Activated CD8-positive, alpha-beta T cell treated with anti-CD3 and anti-CD28 coated beads for 36 hours (primary cell): ENCODE data around the gene C3orf33. TPM values are rescaled to one million over a fixed set of nuclear protein-coding genes. Genes with fewer than 3 reads are reported as not detected.
"Not testable (repeated sequence)": the region's sequence is repeated elsewhere in the genome, so short reads cannot be mapped to it uniquely, and the experiment has no call there.

ENCODE experiments used
- ATAC-seq: fragments of 200-7000 bp; cut with Tn5 transposase; one replicate; pipeline ENCODE4 v1.10.0; 2021; ENCODE audit warnings: mild to moderate bottlenecking, moderate library complexity
- CTCF ChIA-PET: fragments of 350-600 bp; sonication (Branson Sonifier 250); formaldehyde crosslinking; loops from one replicate; lab custom pipeline; 2021; ENCODE audit warnings: antibody characterized with exemption; lab: Charles Lee
- POLR2A ChIA-PET: fragments of 350-600 bp; sonication (Branson Sonifier 250); formaldehyde crosslinking; loops from one replicate; lab custom pipeline; 2021; ENCODE audit warnings: antibody characterized with exemption; lab: Charles Lee
- DNase-seq: peaks from one replicate; pipeline ENCODE4 v3.0.0-alpha.2; 2020
- H3K27ac Mint-ChIP-seq: one replicate; pipeline ENCODE4 v1.8.0; 2021; ENCODE audit warnings: mild to moderate bottlenecking, mixed read lengths
- H3K27me3 Mint-ChIP-seq: one replicate; pipeline ENCODE4 v1.8.0; 2021; ENCODE audit warnings: mixed read lengths
- H3K36me3 Mint-ChIP-seq: one replicate; pipeline ENCODE4 v1.8.0; 2021; ENCODE audit warnings: low read depth, mixed read lengths
- H3K4me1 Mint-ChIP-seq: one replicate; pipeline ENCODE4 v1.8.0; 2021; ENCODE audit warnings: low read depth, mixed read lengths
- H3K4me3 Mint-ChIP-seq: one replicate; pipeline ENCODE4 v1.8.0; 2021; ENCODE audit warnings: mild to moderate bottlenecking, moderate library complexity, mixed read lengths
- H3K9me3 Mint-ChIP-seq: one replicate; pipeline ENCODE4 v1.8.0; 2021; ENCODE audit warnings: mixed read lengths
- CTCF ChIP-seq: fragments of 200-600 bp; IDR thresholded peaks from one replicate; pipeline ENCODE4 v1.8.0; 2022; ENCODE audit warnings: antibody characterized with exemption, mild to moderate bottlenecking
- intact Hi-C: fragments of 100-400 bp; cut with micrococcal nuclease; formaldehyde crosslinking; loops from one replicate; pipeline ENCODE4 v1.10.0; 2022
- total RNA-seq, 2 experiments: library from RNA; stranded (reverse); gene quantifications; one replicate each; pipeline ENCODE4 v1.2.3, GENCODE V29; 2021

Gene C3orf33
- total RNA-seq, result 1 to 10 TPM; 2.4 to 3.6 TPM

GRCh38 chr3:155805802-155806618 lies at the start of gene C3orf33:
TSS of gene C3orf33 (minus strand) at chr3:155806278. CDS start at chr3:155806252, 26 bp downstream.
- ChIA-PET CTCF (interaction anchor here (0.6 to 2.8 kb wide), 63 partner anchors 9 to 1496 kb away, joined by 3 to 51 read pairs (median 5); partner anchors contain the start of gene GMPS), POLR2A (interaction anchor here (0.5 to 2.3 kb wide), 11 partner anchors 10 to 315 kb away, joined by 3 to 18 read pairs (median 3); partner anchors contain the start of genes GMPS and SLC33A1)
- TF ChIP-seq CTCF, result peak; percentile 85
- H3K4me1 Mint-ChIP-seq, result peaks cover 18% of the 10 kb centered on the region
- H3K27ac Mint-ChIP-seq, result peak within 1 kb of the TSS; percentile 88
- ATAC-seq (peak; percentile 98), DNase-seq (peak; percentile 79)
- H3K36me3 Mint-ChIP-seq, result peaks cover 11% of the 10 kb centered on the region
- H3K9me3 Mint-ChIP-seq, result no peaks in the 10 kb centered on the region
- intact Hi-C loops, result loop anchor here (5.0 kb wide), 1 partner anchor 46 kb away; the partner anchor contains the start of gene SLC33A1
- peaks cover 9% of the 10 kb centered on the region for H3K27me3 Mint-ChIP-seq
- peak within 1 kb of the TSS; percentile 86 for H3K4me3 Mint-ChIP-seq

GRCh38 chr3:155854141-155854940 lies 48.3 kb upstream of the C3orf33 start, which contains the start of gene SLC33A1:
TSS of gene SLC33A1 (minus strand) at chr3:155854427. CDS start at chr3:155853997, 430 bp downstream.
- DNase-seq (peak; percentile 99), ATAC-seq (peak; percentile 94)
- CTCF ChIA-PET, result interaction anchor here (1.0 to 3.2 kb wide), 6 partner anchors 8 to 48 kb away, joined by 3 to 23 read pairs (median 4); partner anchors contain the start of gene C3orf33
- TF ChIP-seq CTCF, result no peak
- H3K9me3 Mint-ChIP-seq, result no peaks in the 10 kb centered on the region
- H3K4me1 Mint-ChIP-seq, result peaks cover 16% of the 10 kb centered on the region
- peaks cover 29% of the 10 kb centered on the region for H3K36me3 Mint-ChIP-seq
- intact Hi-C loops, result loop anchor here (1.0 to 10.0 kb wide), 3 partner anchors 16 to 100 kb away; partner anchors contain the start of genes C3orf33 and GMPS
- POLR2A ChIA-PET, result interaction anchor here (1.1 to 4.6 kb wide), 9 partner anchors 10 to 110 kb away, joined by 3 to 52 read pairs (median 5); partner anchors contain the start of genes C3orf33, GMPS and PLCH1
- H3K27me3 Mint-ChIP-seq, result no peaks in the 10 kb centered on the region
- H3K4me3 Mint-ChIP-seq, result peak within 1 kb of the TSS; percentile 87
- H3K27ac Mint-ChIP-seq, result peak within 1 kb of the TSS; percentile 100

- intact Hi-C loops, result loop anchor here (1.0 to 10.0 kb wide), 3 partner anchors 17 to 99 kb away; partner anchors contain the start of genes C3orf33 and GMPS
- Mint-ChIP-seq H3K4me1 (peaks cover 20% of the 10 kb centered on the region), H3K4me3 (peak overlapping the region; percentile 87), H3K9me3 (no peaks in the 10 kb centered on the region), H3K27ac (peak overlapping the region; percentile 100), H3K27me3 (no peaks in the 10 kb centered on the region), H3K36me3 (peaks cover 32% of the 10 kb centered on the region)
- ChIA-PET CTCF (interaction anchor here (1.0 to 3.2 kb wide), 6 partner anchors 9 to 47 kb away, joined by 3 to 23 read pairs (median 4); partner anchors contain the start of gene C3orf33), POLR2A (interaction anchor here (0.6 to 4.6 kb wide), 11 partner anchors 11 to 243 kb away, joined by 3 to 52 read pairs (median 4); partner anchors contain the start of genes C3orf33, GMPS and PLCH1)
- DNase-seq (peak; percentile 71), ATAC-seq (peak; percentile 2)
- no peak for TF ChIP-seq CTCF
Measured at GRCh38 chr3:155853214-155854140, 47.4 kb upstream of the C3orf33 start.

- POLR2A ChIA-PET, result interaction anchor here (1.2 to 4.6 kb wide), 4 partner anchors 19 to 46 kb away, joined by 4 to 52 read pairs (median 12); partner anchors contain the start of genes C3orf33 and GMPS
- intact Hi-C loops, result loop anchor here (5.0 to 10.0 kb wide), 2 partner anchors 45 to 98 kb away; partner anchors contain the start of gene C3orf33
- no peaks in the 10 kb centered on the region for H3K9me3 Mint-ChIP-seq
- peaks cover 39% of the 10 kb centered on the region for H3K36me3 Mint-ChIP-seq
- CTCF ChIA-PET, result interaction anchor here (1.0 to 3.2 kb wide), 3 partner anchors 18 to 46 kb away, joined by 3 to 23 read pairs (median 4); partner anchors contain the start of gene C3orf33
- no peak for TF ChIP-seq CTCF
- H3K27ac Mint-ChIP-seq, result peak overlapping the region; percentile 100
- ATAC-seq, result no peak
- no peak for DNase-seq
- H3K4me3 Mint-ChIP-seq, result peak overlapping the region; percentile 87
- peaks cover 26% of the 10 kb centered on the region for H3K4me1 Mint-ChIP-seq
- H3K27me3 Mint-ChIP-seq, result no peaks in the 10 kb centered on the region
Measured at GRCh38 chr3:155852341-155852740, 46.3 kb upstream of the C3orf33 start.

- CTCF ChIA-PET, result interaction anchor here (2.5 kb wide), 1 partner anchor 43 kb away, joined by 10 read pairs; the partner anchor contains the start of gene C3orf33
- H3K9me3 Mint-ChIP-seq, H3K27ac Mint-ChIP-seq, H3K27me3 Mint-ChIP-seq, ATAC-seq, intact Hi-C loops, DNase-seq: not testable (repeated sequence)
- H3K4me1 Mint-ChIP-seq, result peaks cover 38% of the 10 kb centered on the region
- POLR2A ChIA-PET, result interaction anchor here (1.0 kb wide), 1 partner anchor 14 kb away, joined by 3 read pairs; no protein-coding TSS in a partner anchor
- H3K36me3 Mint-ChIP-seq, result peaks cover 42% of the 10 kb centered on the region
- H3K4me3 Mint-ChIP-seq, result peak overlapping the region; percentile 19
Measured at GRCh38 chr3:155849404-155849803, 43.3 kb upstream of the C3orf33 start.
